Stimulated activated CD4-positive, alpha-beta T cell treated with anti-CD3 and anti-CD28 coated beads, Interleukin-15, amount 100 ng/mL, for 48 hours (primary cell): ENCODE results near the gene FBXO5.

Source experiments
- DNase-seq, 2 donors: peaks; one replicate each; pipeline ENCODE4 v3.0.0-alpha.2; 2020; ENCODE audit warnings: low read depth in 2 of 2

The FBXO5 gene

GRCh38 chr6:152950240-152950639 lies 32.6 kb downstream of the FBXO5 start:
- DNase-seq, result no peak

- no peak for DNase-seq
Measured at GRCh38 chr6:152948150-152948768, 34.6 kb downstream of the FBXO5 start.

GRCh38 chr6:152946995-152947394 lies 35.8 kb downstream of the FBXO5 start:
- DNase-seq, result no peak

- no peak for DNase-seq
Measured at GRCh38 chr6:152946484-152946883, 36.4 kb downstream of the FBXO5 start.

GRCh38 chr6:152943260-152943897 lies 39.5 kb downstream of the FBXO5 start:
- DNase-seq, result no peak

- DNase-seq, result no peak
Measured at GRCh38 chr6:152942319-152942869, 40.4 kb downstream of the FBXO5 start.

- DNase-seq, result no peak
Measured at GRCh38 chr6:152941746-152942145, 41.1 kb downstream of the FBXO5 start.

- DNase-seq, result no peak
Measured at GRCh38 chr6:152932865-152933264, 50.0 kb downstream of the FBXO5 start.

- no peak for DNase-seq
Measured at GRCh38 chr6:152922706-152923105, 60.1 kb downstream of the FBXO5 start.
